ENCODE results near the gene MYBPC2.

Gene MYBPC2

GRCh38 chr19:50447053-50447452, 14.4 kb downstream of the MYBPC2 start:
- peaks cover 0 to 6% of the 10 kb centered on the region in 2 donors for H3K9me3 Mint-ChIP-seq
- no peaks in the 10 kb centered on the region for H3K36me3 Mint-ChIP-seq (ENCODE audit: insufficient read depth)
- H3K4me1 Mint-ChIP-seq (ENCODE audit: low read depth in 2 of 2), result no peaks in the 10 kb centered on the region
- ATAC-seq (replicated peaks), result no peak
- no peak for DNase-seq
- H3K4me3 Mint-ChIP-seq, result no peak overlapping the region
- no peak overlapping the region for H3K27ac Mint-ChIP-seq
- peaks cover 17 to 47% of the 10 kb centered on the region in 2 donors for H3K27me3 Mint-ChIP-seq

DNA sequence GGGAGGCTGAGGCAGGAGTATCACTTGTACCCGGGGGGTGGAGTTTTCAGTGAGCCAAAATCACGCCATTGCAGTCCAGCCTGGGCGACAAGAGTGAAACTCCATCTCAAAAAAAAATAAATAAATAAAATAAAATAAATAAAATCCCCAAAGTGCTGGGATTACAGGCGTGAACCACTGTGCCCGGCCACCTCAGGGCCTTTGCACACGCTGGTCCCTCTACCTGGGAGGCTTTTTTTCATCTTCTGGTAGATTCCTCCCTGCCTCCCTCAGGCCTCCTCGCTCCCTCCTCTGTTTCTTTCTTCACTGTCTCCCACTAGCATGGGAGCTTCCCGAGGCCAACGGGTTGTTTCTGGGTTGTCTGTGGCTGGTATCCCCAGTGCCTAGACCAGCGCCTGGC, 15.1 kb downstream of the MYBPC2 start:
- Mint-ChIP-seq H3K4me1 (ENCODE audit: low read depth in 2 of 2) (no peaks in the 10 kb centered on the region), H3K27ac (no peak overlapping the region), H3K36me3 (ENCODE audit: insufficient read depth) (no peaks in the 10 kb centered on the region), H3K9me3 (peaks cover 0 to 6% of the 10 kb centered on the region in 2 donors), H3K27me3 (peaks cover 17 to 47% of the 10 kb centered on the region in 2 donors), H3K4me3 (no peak overlapping the region)
- no peak for DNase-seq
- no peak for ATAC-seq (replicated peaks)

DNA sequence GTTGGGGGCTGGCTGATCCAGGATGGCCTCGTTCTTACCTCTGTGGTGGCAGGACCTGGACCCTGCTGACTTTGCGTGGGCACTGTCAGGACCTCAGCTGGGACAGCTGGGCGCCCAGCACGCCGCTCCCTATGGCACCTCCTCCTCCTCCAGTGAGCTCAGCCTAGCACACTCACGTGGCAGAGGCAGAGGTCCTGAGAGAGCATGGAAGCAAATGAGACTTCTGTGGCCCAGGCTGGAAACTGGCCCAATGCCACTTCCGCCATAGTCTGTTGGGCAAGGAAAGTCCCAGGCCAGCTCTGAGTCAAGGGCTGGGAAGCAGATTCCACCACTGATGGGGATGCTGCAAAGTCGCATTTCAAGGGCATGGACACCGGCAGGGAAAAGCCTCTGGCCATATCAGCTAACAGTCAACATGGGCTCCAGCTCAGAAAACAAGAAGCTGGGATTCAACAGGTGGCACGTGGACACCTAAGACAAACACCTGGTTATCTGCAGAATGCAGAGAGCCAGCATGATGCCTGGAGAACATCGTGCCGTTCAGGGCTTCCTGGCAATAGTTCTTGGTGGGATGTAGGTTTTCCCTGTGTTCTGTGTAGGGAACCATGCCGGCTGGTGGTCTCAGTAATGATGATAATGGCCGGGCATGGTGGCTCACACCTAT, 16.7 kb downstream of the MYBPC2 start:
- Mint-ChIP-seq H3K27ac (no peak overlapping the region), H3K36me3 (ENCODE audit: insufficient read depth) (no peaks in the 10 kb centered on the region), H3K9me3 (peaks cover 0 to 6% of the 10 kb centered on the region in 2 donors), H3K4me3 (no peak overlapping the region), H3K27me3 (peaks cover 7 to 37% of the 10 kb centered on the region in 2 donors), H3K4me1 (ENCODE audit: low read depth in 2 of 2) (no peaks in the 10 kb centered on the region)
- DNase-seq (no peak), ATAC-seq (replicated peaks) (no peak)

GRCh38 chr19:50450369-50451222, 17.9 kb downstream of the MYBPC2 start:
- Mint-ChIP-seq H3K27me3 (peaks cover 4 to 28% of the 10 kb centered on the region in 2 donors), H3K36me3 (ENCODE audit: insufficient read depth) (no peaks in the 10 kb centered on the region), H3K4me1 (ENCODE audit: low read depth in 2 of 2) (no peaks in the 10 kb centered on the region), H3K9me3 (peaks cover 0 to 6% of the 10 kb centered on the region in 2 donors), H3K27ac (no peak overlapping the region), H3K4me3 (no peak overlapping the region)
- ATAC-seq (replicated peaks) (no peak), DNase-seq (no peak)

- no peaks in the 10 kb centered on the region for H3K4me1 Mint-ChIP-seq (ENCODE audit: low read depth in 2 of 2)
- ATAC-seq (replicated peaks) (no peak), DNase-seq (no peak)
- no peak overlapping the region for H3K4me3 Mint-ChIP-seq
- no peak overlapping the region for H3K27ac Mint-ChIP-seq
- peaks cover 0 to 6% of the 10 kb centered on the region in 2 donors for H3K9me3 Mint-ChIP-seq
- H3K27me3 Mint-ChIP-seq, result peaks cover 4 to 23% of the 10 kb centered on the region in 2 donors
- H3K36me3 Mint-ChIP-seq (ENCODE audit: insufficient read depth), result no peaks in the 10 kb centered on the region
These were observed 18.5 kb downstream of the MYBPC2 start for GRCh38 chr19:50451223-50451534.

DNA sequence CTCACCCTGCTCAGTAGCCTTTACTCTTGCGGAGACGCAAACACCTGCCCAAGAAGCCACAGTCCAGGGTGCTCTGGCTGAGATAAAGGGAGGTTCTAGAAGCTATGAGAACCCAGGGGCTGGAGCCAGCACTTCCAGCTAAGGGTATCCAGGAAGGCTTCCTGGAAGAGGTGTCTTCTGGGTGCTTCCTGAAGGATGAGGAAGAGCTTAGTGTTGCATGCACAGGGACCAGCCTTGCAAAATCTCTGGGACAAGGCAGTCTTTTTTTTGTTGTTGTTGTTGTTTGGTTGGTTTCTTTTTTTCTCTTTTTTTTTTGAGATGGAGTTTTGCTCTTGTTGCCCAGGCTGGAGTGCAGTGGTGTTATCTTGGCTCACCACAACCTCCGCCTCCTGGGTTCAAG, 20.6 kb downstream of the MYBPC2 start:
- Mint-ChIP-seq H3K4me1 (ENCODE audit: low read depth in 2 of 2) (no peaks in the 10 kb centered on the region), H3K27me3 (peaks cover 11 to 30% of the 10 kb centered on the region in 2 donors), H3K4me3 (no peak overlapping the region), H3K9me3 (peaks cover 0 to under 1% of the 10 kb centered on the region in 2 donors), H3K36me3 (ENCODE audit: insufficient read depth) (no peaks in the 10 kb centered on the region), H3K27ac (no peak overlapping the region)
- DNase-seq (no peak), ATAC-seq (replicated peaks) (no peak)

- no peak for ATAC-seq (replicated peaks)
- no peak for DNase-seq
- H3K36me3 Mint-ChIP-seq (ENCODE audit: insufficient read depth), result no peaks in the 10 kb centered on the region
- H3K9me3 Mint-ChIP-seq, result no peaks in the 10 kb centered on the region
- no peak overlapping the region for H3K27ac Mint-ChIP-seq
- peaks cover 17 to 28% of the 10 kb centered on the region in 2 donors for H3K27me3 Mint-ChIP-seq
- no peak overlapping the region for H3K4me3 Mint-ChIP-seq
- no peaks in the 10 kb centered on the region for H3K4me1 Mint-ChIP-seq (ENCODE audit: low read depth in 2 of 2)
These were observed 23.3 kb downstream of the MYBPC2 start for GRCh38 chr19:50455992-50456391.

DNA sequence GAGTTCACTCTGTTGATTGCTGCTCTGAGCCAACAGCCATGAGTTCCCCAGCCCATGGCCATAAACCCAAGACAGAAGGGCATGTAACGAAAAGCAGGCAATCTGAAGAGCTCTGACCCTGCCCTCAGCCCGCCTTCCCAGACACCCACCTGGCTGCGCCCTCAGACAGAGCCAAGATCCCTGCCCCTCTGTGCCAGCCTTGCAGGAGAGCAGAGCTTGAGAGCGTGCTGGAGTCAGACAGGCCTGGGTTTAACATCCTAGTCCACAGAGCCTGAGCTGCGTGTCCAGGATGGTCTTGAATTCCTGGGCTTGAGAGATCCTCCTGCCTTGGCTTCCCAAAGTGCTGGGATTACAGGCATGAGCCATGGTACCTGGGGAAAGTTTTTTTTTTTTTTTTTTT, 24.6 kb downstream of the MYBPC2 start:
- Mint-ChIP-seq H3K4me3 (no peak overlapping the region), H3K4me1 (ENCODE audit: low read depth in 2 of 2) (peaks cover 0 to 2% of the 10 kb centered on the region in 2 donors), H3K36me3 (ENCODE audit: insufficient read depth) (no peaks in the 10 kb centered on the region), H3K27ac (no peak overlapping the region), H3K27me3 (peaks cover 17 to 24% of the 10 kb centered on the region in 2 donors), H3K9me3 (no peaks in the 10 kb centered on the region)
- DNase-seq (no peak), ATAC-seq (replicated peaks) (no peak)

GRCh38 chr19:50458396-50459066, 25.8 kb downstream of the MYBPC2 start:
- peaks cover 0 to 2% of the 10 kb centered on the region in 2 donors for H3K4me1 Mint-ChIP-seq (ENCODE audit: low read depth in 2 of 2)
- no peak overlapping the region for H3K27ac Mint-ChIP-seq
- no peaks in the 10 kb centered on the region for H3K36me3 Mint-ChIP-seq (ENCODE audit: insufficient read depth)
- H3K9me3 Mint-ChIP-seq, result no peaks in the 10 kb centered on the region
- H3K27me3 Mint-ChIP-seq, result peaks cover 23 to 24% of the 10 kb centered on the region in 2 donors
- DNase-seq, result no peak
- no peak for ATAC-seq (replicated peaks)
- H3K4me3 Mint-ChIP-seq, result no peak overlapping the region

DNA sequence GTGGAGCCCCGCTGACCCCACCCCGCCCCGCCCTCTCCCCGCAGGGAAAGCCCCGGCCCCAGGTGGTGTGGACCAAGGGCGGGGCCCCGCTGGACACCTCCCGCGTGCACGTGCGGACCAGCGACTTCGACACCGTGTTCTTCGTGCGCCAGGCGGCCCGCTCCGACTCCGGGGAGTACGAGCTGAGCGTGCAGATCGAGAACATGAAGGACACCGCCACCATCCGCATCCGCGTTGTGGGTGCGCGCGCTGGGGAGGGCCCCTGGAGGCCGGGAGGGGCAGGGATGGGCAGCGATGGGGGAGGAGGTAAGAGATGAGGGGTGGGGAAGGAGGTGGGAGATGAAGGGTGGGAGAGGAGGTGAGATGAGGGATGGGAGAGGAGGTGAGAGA, 26.4 kb downstream of the MYBPC2 start:
- Mint-ChIP-seq H3K27ac (no peak overlapping the region), H3K9me3 (no peaks in the 10 kb centered on the region), H3K4me1 (ENCODE audit: low read depth in 2 of 2) (peaks cover 0 to 2% of the 10 kb centered on the region in 2 donors), H3K4me3 (no peak overlapping the region), H3K27me3 (peaks cover 23 to 26% of the 10 kb centered on the region in 2 donors), H3K36me3 (ENCODE audit: insufficient read depth) (no peaks in the 10 kb centered on the region)
- no peak for DNase-seq
- no peak for ATAC-seq (replicated peaks)

DNA sequence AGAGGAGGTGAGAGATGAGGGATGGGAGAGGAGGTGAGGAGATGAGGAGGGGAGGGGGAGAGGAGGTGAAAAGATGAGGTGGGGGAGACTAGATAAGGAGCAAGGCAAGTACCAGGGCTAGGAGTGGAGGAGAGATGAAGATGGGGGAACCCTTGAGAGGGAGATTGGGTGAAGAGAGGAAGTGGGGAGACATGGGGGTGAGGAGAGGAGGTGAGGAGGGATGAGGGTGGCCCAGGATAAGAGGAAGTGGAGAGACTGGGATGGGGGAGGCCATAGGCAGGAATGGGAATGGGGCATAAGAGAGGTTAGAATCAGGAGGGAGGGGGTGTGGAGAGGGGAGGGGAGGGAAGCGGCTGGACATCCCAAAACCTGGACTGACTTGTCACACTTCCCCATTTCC, 26.9 kb downstream of the MYBPC2 start:
- Mint-ChIP-seq H3K4me1 (ENCODE audit: low read depth in 2 of 2) (peaks cover 0 to 2% of the 10 kb centered on the region in 2 donors), H3K36me3 (ENCODE audit: insufficient read depth) (no peaks in the 10 kb centered on the region), H3K4me3 (no peak overlapping the region), H3K27me3 (peaks cover 27 to 32% of the 10 kb centered on the region in 2 donors), H3K9me3 (no peaks in the 10 kb centered on the region), H3K27ac (no peak overlapping the region)
- ATAC-seq (replicated peaks) (no peak), DNase-seq (no peak)

DNA sequence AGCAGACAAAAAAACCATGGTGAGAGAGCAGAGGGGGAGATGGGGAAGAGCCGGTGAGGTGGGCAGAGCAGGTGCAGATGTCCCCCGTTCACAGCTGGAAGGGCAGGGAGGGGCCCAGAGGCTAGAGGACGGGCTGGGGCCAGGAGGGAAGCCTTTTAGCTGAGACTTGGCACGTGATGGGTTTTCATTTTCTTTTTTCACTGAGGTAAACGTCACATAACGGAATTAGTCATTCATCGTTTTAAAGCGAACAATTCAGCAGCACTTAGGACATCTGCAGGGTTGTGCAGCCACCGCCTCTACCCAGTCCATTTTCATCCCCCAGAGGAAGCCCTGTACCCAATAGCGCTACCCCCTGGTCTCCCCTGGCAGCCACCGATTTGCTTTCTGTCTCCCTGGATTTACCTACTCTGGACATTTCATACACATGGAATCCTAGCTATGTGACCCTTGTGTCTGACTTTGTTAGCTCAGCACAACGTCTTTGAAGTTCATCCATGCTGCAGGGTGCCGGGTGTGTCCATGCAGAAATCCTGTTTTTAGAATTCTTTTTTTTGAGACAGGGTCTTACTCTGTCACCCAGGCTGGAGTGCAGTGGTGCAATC, 27.6 kb downstream of the MYBPC2 start:
- Mint-ChIP-seq H3K9me3 (no peaks in the 10 kb centered on the region), H3K36me3 (ENCODE audit: insufficient read depth) (no peaks in the 10 kb centered on the region), H3K4me1 (ENCODE audit: low read depth in 2 of 2) (peaks cover 0 to 2% of the 10 kb centered on the region in 2 donors), H3K4me3 (no peak overlapping the region), H3K27me3 (peaks cover 34 to 38% of the 10 kb centered on the region in 2 donors), H3K27ac (no peak overlapping the region)
- no peak for DNase-seq
- peak; percentile 36 for ATAC-seq (replicated peaks)

DNA sequence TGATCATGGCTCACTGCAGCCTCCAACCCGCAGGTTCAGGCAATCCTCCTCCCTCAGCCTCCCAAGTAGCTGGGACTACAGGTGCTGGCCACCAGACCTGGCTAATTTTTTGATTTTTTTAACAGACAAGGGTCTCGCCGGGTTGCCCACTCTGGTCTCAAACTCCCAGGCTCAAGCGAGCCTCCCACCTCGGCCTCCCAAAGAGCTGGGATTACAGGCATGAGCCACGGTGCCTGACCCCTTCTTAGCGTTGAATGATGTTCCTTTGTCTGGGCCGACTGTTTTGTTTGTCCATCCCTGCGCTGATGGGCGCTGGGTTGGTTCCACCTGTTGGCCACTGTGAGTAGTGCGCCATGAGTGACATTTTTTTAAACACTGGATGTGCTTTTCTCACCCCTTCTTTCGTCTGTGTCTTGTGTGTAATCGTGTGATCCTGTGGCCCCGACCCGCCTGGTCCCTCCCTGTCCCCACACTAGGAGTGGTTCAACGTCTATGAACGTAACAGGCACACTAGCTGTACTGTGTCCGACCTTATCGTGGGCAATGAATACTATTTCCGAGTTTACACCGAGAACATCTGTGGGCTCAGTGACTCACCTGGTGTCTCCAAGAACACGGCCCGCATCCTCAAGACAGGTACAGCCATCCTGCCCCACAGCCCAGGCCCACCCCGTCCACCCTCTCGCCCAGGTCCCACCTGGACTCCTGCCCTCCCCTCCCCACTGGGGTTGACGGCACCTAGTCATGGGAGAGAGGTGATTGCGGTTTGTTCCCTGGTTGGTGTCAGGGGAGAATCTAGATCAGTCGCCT, 28.6 kb downstream of the MYBPC2 start:
- Mint-ChIP-seq H3K27ac (no peak overlapping the region), H3K27me3 (peaks cover 34 to 42% of the 10 kb centered on the region in 2 donors), H3K4me3 (no peak overlapping the region), H3K36me3 (ENCODE audit: insufficient read depth) (no peaks in the 10 kb centered on the region), H3K9me3 (no peaks in the 10 kb centered on the region), H3K4me1 (ENCODE audit: low read depth in 2 of 2) (peaks cover 0 to 2% of the 10 kb centered on the region in 2 donors)
- peak; percentile 85 for ATAC-seq (replicated peaks)
- DNase-seq, result peak; percentile 37 to 55 (median 47)
